Measurements from ENCODE around the gene SMYD4. TPM values are rescaled to one million over a fixed set of nuclear protein-coding genes. Genes with fewer than 3 reads are reported as not detected.

Gene SMYD4
- total RNA-seq (2022; extraction: Qiagen RNA extraction; ENCODE audit: low read depth) = 8.0 to 10.0 TPM (median 8.9 TPM) in 5 replicates

GRCh38 chr17:1829592-1830257 lies at the start of gene SMYD4, which contains the start of gene RPA1:
SMYD4 (minus strand) TSS chr17:1829902; CDS start chr17:1827994, 1,908 bp downstream.
RPA1 (plus strand) TSS chr17:1830005; CDS start chr17:1830094, 89 bp downstream.

GRCh38 chr17:1742371-1743087 lies 87.2 kb downstream of the SMYD4 start, which contains the start of gene SERPINF2:
SERPINF2 (plus strand) TSS chr17:1742871; CDS start chr17:1744996, 2,125 bp downstream.

Other genes with a start within 250 kb of the SMYD4 start
- gene SLC43A2, start 201.1 kb downstream of the SMYD4 start, total RNA-seq (2022; extraction: Qiagen RNA extraction; ENCODE audit: low read depth) = 4.8 to 7.0 TPM (median 5.7 TPM) in 5 replicates
- 0.18 to 0.38 TPM (median 0.27 TPM) in 5 replicates for gene SCARF1, start 184.2 kb downstream of the SMYD4 start, total RNA-seq (2022; extraction: Qiagen RNA extraction; ENCODE audit: low read depth)
- gene RILP, start 180.0 kb downstream of the SMYD4 start, total RNA-seq (2022; extraction: Qiagen RNA extraction; ENCODE audit: low read depth) = 14.6 to 18.7 TPM (median 18.1 TPM) in 5 replicates
- gene PRPF8, start 145.0 kb downstream of the SMYD4 start, total RNA-seq (2022; extraction: Qiagen RNA extraction; ENCODE audit: low read depth) = 251 to 271 TPM (median 258 TPM) in 5 replicates
- gene TLCD2, start 119.5 kb downstream of the SMYD4 start, total RNA-seq (2022; extraction: Qiagen RNA extraction; ENCODE audit: low read depth) = 0.97 to 1.9 TPM (median 1.6 TPM) in 5 replicates
- gene WDR81, start 105.2 kb downstream of the SMYD4 start, total RNA-seq (2022; extraction: Qiagen RNA extraction; ENCODE audit: low read depth) = 20.0 to 30.4 TPM (median 27.2 TPM) in 5 replicates
- 2.8 to 3.5 TPM (median 3.2 TPM) in 5 replicates for gene SERPINF2, start 87.0 kb downstream of the SMYD4 start, total RNA-seq (2022; extraction: Qiagen RNA extraction; ENCODE audit: low read depth)
- 1.2 to 2.3 TPM (median 1.9 TPM) in 5 replicates for gene SERPINF1, start 67.8 kb downstream of the SMYD4 start, total RNA-seq (2022; extraction: Qiagen RNA extraction; ENCODE audit: low read depth)
- gene RPA1, start 103 bp upstream of the SMYD4 start, total RNA-seq (2022; extraction: Qiagen RNA extraction; ENCODE audit: low read depth) = 60.2 to 87.1 TPM (median 81.8 TPM) in 5 replicates
- gene RTN4RL1, start 195.4 kb upstream of the SMYD4 start, total RNA-seq (2022; extraction: Qiagen RNA extraction; ENCODE audit: low read depth) = 9.6 to 11.9 TPM (median 11.1 TPM) in 5 replicates
- gene DPH1, start 200.3 kb upstream of the SMYD4 start, total RNA-seq (2022; extraction: Qiagen RNA extraction; ENCODE audit: low read depth) = 38.4 to 46.1 TPM (median 41.9 TPM) in 5 replicates
- gene OVCA2, start 212.1 kb upstream of the SMYD4 start, total RNA-seq (2022; extraction: Qiagen RNA extraction; ENCODE audit: low read depth) = 63.4 to 83.5 TPM (median 77.3 TPM) in 5 replicates
- 0.95 to 2.1 TPM (median 1.4 TPM) in 5 replicates for gene HIC1, start 225.2 kb upstream of the SMYD4 start, total RNA-seq (2022; extraction: Qiagen RNA extraction; ENCODE audit: low read depth)

Data from A549 treated with GW870086 at 1 μM for 4 hours (cell line).